Tibial nerve (tissue), 4 donors: ENCODE results near the gene PTPRG. TPM values are rescaled to one million over a fixed set of nuclear protein-coding genes. Genes with fewer than 3 reads are reported as not detected.

Source experiments
- DNase-seq, 2 donors: peaks; one replicate each; pipeline ENCODE4 v3.0.0-alpha.2; 2019; ENCODE audit warnings: low spot score in 2 of 2
- H3K27ac ChIP-seq, 4 donors: fragments of 200-600 bp; sonication (generic) in 3 of 4; one replicate each; pipeline ENCODE4 v1.5.1; 2017 to 2019; ENCODE audit warnings: mild to moderate bottlenecking in 1 of 4
- H3K27me3 ChIP-seq, 2 donors: fragments of 200-600 bp; sonication (generic) in 1 of 2; one replicate each; pipeline versions ENCODE4 v1.5.1 to v1.6.0; 2017 to 2019
- H3K36me3 ChIP-seq, 3 donors: fragments of 200-600 bp; sonication (generic); one replicate each; pipeline ENCODE4 v1.5.1; 2018 to 2019
- H3K4me1 ChIP-seq, 4 donors: fragments of 200-600 bp; sonication (generic) in 3 of 4; one replicate each; pipeline ENCODE4 v1.5.1; 2017 to 2019
- H3K4me3 ChIP-seq, 4 donors: fragments of 200-600 bp; sonication (generic) in 3 of 4; one replicate each; pipeline ENCODE4 v1.5.1; 2017 to 2019; ENCODE audit warnings: mild to moderate bottlenecking in 1 of 4, moderate library complexity in 1 of 4
- H3K9me3 ChIP-seq, 4 donors: fragments of 200-600 bp; sonication (generic) in 3 of 4; one replicate each; pipeline ENCODE4 v1.5.1; 2017 to 2019
- EP300 ChIP-seq, 2 donors: sonication (generic); formaldehyde crosslinking; IDR thresholded peaks; one replicate each; pipeline ENCODE4 v1.6.1; 2017; ENCODE audit warnings: antibody characterized with exemption in 2 of 2, mild to moderate bottlenecking in 1 of 2
- POLR2A ChIP-seq, 2 donors: fragments of 450-650 bp; IDR thresholded peaks; one replicate each; pipeline ENCODE4 v1.6.1; 2017; ENCODE audit warnings: antibody characterized with exemption in 2 of 2, mild to moderate bottlenecking in 2 of 2, moderate library complexity in 2 of 2
- WGBS, 2 donors: methylation state at CpG; one replicate each; pipeline ENCODE4 v1.1.5; 2018; 5-methylcytosine and 5-hydroxymethylcytosine counted together
- total RNA-seq, 4 donors: library from RNA; depleted of rRNA; stranded (reverse); fragments of >200 nt; gene quantifications; one replicate each; pipeline ENCODE4 v1.1.0, GENCODE V29; 2016
- TF ChIP-seq, protein P1 (sequence below), 5 experiments: fragments of 200-600 bp in 3 of 5; fragments of 450-650 bp in 2 of 5; sonication (generic) in 3 of 5; IDR thresholded peaks; one replicate each; pipeline ENCODE4 v1.5.1; 2016 to 2019; ENCODE audit warnings: antibody characterized with exemption in 5 of 5, mild to moderate bottlenecking in 3 of 5, moderate library complexity in 2 of 5

The PTPRG gene
- total RNA-seq, 4 donors from 2014 or later = 112 to 174 (median 121) TPM

DNA sequence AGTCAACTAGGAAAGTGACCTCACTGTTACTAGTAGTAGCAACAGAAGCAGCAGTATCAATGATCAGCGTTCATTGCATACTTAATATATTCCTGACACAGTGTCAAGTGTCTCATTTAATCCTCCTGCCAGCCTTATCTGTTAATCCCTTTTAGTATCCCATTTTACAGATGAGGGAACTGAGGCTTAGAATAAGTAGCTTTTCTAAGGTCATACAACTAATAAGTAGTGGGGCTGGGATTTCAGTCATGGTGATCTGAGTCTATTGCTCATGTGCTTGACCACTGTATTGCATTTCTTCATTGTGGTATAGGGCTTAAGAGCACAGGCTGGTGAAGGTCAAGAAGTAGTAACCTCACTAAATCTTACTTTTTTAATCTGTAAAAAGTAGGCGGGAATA, 233.6 kb downstream of the PTPRG start:
- no peaks in the 10 kb centered on the region for H3K27me3 ChIP-seq
- TF ChIP-seq EP300 (IDR thresholded peaks at IDR 0.05) (no peak), POLR2A (IDR thresholded peaks at IDR 0.05) (no peak)
- TF ChIP-seq, protein P1, sequence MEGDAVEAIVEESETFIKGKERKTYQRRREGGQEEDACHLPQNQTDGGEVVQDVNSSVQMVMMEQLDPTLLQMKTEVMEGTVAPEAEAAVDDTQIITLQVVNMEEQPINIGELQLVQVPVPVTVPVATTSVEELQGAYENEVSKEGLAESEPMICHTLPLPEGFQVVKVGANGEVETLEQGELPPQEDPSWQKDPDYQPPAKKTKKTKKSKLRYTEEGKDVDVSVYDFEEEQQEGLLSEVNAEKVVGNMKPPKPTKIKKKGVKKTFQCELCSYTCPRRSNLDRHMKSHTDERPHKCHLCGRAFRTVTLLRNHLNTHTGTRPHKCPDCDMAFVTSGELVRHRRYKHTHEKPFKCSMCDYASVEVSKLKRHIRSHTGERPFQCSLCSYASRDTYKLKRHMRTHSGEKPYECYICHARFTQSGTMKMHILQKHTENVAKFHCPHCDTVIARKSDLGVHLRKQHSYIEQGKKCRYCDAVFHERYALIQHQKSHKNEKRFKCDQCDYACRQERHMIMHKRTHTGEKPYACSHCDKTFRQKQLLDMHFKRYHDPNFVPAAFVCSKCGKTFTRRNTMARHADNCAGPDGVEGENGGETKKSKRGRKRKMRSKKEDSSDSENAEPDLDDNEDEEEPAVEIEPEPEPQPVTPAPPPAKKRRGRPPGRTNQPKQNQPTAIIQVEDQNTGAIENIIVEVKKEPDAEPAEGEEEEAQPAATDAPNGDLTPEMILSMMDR (IDR thresholded peaks at IDR 0.05) = no peak
- DNase-seq = no peak
- 62 to 89% methylated on average over 2 of the region's 2 CpGs for WGBS, 2 donors
- H3K9me3 ChIP-seq = no peaks in the 10 kb centered on the region
- H3K27ac ChIP-seq = no peak overlapping the region
- H3K4me3 ChIP-seq = no peak overlapping the region
- H3K36me3 ChIP-seq = no peaks in the 10 kb centered on the region
- peaks cover 0 to 15% (median 0%) of the 10 kb centered on the region in 4 donors for H3K4me1 ChIP-seq

DNA sequence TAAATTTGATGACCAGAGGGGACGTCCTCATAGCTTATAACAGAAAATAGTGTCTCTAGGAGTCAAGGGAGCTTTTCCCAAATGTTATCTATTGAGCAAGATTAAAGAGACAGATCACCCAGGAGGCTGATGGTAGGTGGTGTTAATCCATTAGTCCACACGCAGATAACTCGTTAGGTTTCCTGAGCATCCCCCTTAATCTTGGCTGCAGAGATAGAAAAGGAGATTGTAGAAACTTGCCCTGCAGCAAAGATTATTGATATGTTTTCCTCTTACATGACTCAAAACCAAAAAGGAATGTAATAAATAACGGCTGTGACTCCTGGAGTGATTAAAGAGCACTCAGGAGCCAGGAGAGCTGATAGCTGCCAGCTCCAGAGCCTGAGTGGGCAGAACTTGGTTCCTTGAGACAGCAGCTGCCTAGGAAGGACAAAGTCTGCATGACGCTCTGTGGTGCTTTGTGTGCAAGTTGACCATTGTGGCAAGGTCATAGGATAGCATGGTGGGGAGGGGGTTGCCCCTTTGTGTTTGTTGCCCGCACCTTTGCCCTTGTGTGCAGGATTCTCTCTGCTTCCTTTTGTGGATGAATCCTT, 234.8 kb downstream of the PTPRG start:
- Histone ChIP-seq H3K9me3 (no peaks in the 10 kb centered on the region), H3K36me3 (no peaks in the 10 kb centered on the region), H3K27me3 (no peaks in the 10 kb centered on the region), H3K4me1 (peaks cover 0 to 15% (median 0%) of the 10 kb centered on the region in 4 donors), H3K27ac (no peak overlapping the region), H3K4me3 (no peak overlapping the region)
- WGBS, 2 donors = 69 to 75% methylated on average over 6 of the region's 6 CpGs
- DNase-seq = no peak
- TF ChIP-seq, protein P1 (IDR thresholded peaks at IDR 0.05) = no peak
- TF ChIP-seq EP300 (IDR thresholded peaks at IDR 0.05) (no peak), POLR2A (IDR thresholded peaks at IDR 0.05) (no peak)

DNA sequence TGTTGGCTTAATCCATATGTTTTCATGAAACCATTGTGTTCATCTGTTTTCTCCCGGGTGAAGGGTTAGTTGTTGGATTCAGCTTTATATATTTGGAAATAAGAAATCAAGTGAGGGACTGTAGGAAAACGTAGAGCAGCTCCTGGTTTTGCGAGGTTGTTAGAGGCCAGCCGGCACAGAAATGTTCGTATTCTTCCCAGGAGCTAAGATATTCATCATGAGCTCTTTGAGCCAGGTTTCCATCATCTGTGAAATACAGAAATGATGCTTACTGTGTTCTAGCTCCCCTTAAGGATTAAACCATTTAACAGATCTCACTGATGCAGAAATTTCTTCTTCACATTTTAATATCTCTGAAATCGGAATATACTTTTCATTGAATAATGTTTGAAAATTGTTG, 235.5 kb downstream of the PTPRG start:
- WGBS, 2 donors = 72 to 74% methylated on average over 6 of the region's 6 CpGs
- TF ChIP-seq POLR2A (IDR thresholded peaks at IDR 0.05) = no peak
- TF ChIP-seq, protein P1 (IDR thresholded peaks at IDR 0.05) = no peak
- TF ChIP-seq EP300 (IDR thresholded peaks at IDR 0.05) = no peak
- H3K27ac ChIP-seq = no peak overlapping the region
- no peak for DNase-seq
- H3K4me1 ChIP-seq = peaks cover 0 to 15% (median 0%) of the 10 kb centered on the region in 4 donors
- H3K27me3 ChIP-seq = no peaks in the 10 kb centered on the region
- no peaks in the 10 kb centered on the region for H3K36me3 ChIP-seq
- no peak overlapping the region for H3K4me3 ChIP-seq
- H3K9me3 ChIP-seq = no peaks in the 10 kb centered on the region

DNA sequence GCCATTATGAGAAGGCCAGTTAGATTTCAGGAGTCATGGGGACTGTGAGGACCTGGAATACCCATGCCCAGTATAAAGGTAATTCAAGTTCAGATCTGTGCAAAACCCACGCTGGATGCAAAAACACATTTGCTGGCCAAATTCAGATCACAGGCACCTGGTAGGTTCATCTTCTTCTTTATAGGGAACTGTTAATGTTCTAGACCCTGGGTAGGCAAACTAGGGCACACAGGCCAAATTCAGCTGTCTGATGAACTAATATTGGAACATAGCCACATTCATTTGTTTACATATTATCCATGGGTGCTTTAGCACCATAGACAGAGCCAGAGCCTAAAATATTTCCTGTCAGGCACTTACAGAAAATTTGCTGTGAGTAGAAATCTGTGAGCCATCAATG, 241.4 kb downstream of the PTPRG start:
- 93% methylated on average over 1 of the region's 1 CpG for WGBS, 2 donors
- H3K27ac ChIP-seq = no peak overlapping the region
- no peak for DNase-seq
- peaks cover 0 to 54% (median 9%) of the 10 kb centered on the region in 4 donors for H3K4me1 ChIP-seq
- TF ChIP-seq EP300 (IDR thresholded peaks at IDR 0.05) (no peak), POLR2A (IDR thresholded peaks at IDR 0.05) (no peak)
- TF ChIP-seq, protein P1 (IDR thresholded peaks at IDR 0.05) = no peak
- H3K27me3 ChIP-seq = no peaks in the 10 kb centered on the region
- H3K9me3 ChIP-seq = no peaks in the 10 kb centered on the region
- no peak overlapping the region for H3K4me3 ChIP-seq
- no peaks in the 10 kb centered on the region for H3K36me3 ChIP-seq

DNA sequence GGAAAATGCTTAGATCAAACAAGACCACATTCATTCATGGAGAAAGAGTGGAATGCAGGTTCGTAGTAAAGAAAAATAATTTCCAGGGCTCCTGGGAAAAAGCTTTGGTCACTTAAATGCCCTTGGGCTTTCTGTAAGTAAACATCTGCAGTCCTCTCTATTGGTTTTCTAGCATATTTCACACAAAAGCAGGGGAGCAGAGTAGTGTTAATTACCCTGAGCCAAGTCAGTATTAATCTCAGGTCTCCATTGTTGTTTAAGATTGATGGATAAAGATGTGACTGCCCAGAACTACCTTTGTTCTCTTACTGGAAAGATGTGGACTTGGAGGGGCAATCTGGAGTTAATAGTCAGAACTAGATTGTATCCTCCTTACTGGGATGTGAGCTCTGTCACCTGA, 242.6 kb downstream of the PTPRG start:
- 50 to 74% methylated on average over 1 of the region's 1 CpG for WGBS, 2 donors

More for the DNA sequence above, 242.6 kb downstream of the PTPRG start:
- DNase-seq = no peak
- Histone ChIP-seq H3K4me3 (no peak overlapping the region), H3K36me3 (no peaks in the 10 kb centered on the region), H3K9me3 (no peaks in the 10 kb centered on the region), H3K27ac (no peak overlapping the region), H3K4me1 (peaks cover 0 to 61% (median 16%) of the 10 kb centered on the region in 4 donors), H3K27me3 (no peaks in the 10 kb centered on the region)
- TF ChIP-seq, protein P1 (IDR thresholded peaks at IDR 0.05) = no peak
- TF ChIP-seq EP300 (IDR thresholded peaks at IDR 0.05) (no peak), POLR2A (IDR thresholded peaks at IDR 0.05) (no peak)
